T-helper 1 cell treated with Interleukin-12 subunit alpha and Interleukin-12 subunit beta and Interleukin-4 antibody, amounts not matched to agents 30 ng/mL and 1 ng/mL, for 36 hours (primary cell): ENCODE results near the gene FREM2. TPM values are rescaled to one million over a fixed set of nuclear protein-coding genes. Genes with fewer than 3 reads are reported as not detected.

ENCODE experiments used
- intact Hi-C: fragments of 100-400 bp; cut with micrococcal nuclease; formaldehyde crosslinking; loops from one replicate; pipeline ENCODE4 v1.15.1; 2024
- total RNA-seq: library from RNA; stranded (reverse); gene quantifications from 2 replicates; pipeline ENCODE4 v1.2.3, GENCODE V29; 2022

The FREM2 gene
- total RNA-seq, 1 donor from 2014 or later = 0.15 TPM

GRCh38 chr13:38819596-38819995 is 132.7 kb downstream of the FREM2 start:
- intact Hi-C loops = no loop called here

DNA sequence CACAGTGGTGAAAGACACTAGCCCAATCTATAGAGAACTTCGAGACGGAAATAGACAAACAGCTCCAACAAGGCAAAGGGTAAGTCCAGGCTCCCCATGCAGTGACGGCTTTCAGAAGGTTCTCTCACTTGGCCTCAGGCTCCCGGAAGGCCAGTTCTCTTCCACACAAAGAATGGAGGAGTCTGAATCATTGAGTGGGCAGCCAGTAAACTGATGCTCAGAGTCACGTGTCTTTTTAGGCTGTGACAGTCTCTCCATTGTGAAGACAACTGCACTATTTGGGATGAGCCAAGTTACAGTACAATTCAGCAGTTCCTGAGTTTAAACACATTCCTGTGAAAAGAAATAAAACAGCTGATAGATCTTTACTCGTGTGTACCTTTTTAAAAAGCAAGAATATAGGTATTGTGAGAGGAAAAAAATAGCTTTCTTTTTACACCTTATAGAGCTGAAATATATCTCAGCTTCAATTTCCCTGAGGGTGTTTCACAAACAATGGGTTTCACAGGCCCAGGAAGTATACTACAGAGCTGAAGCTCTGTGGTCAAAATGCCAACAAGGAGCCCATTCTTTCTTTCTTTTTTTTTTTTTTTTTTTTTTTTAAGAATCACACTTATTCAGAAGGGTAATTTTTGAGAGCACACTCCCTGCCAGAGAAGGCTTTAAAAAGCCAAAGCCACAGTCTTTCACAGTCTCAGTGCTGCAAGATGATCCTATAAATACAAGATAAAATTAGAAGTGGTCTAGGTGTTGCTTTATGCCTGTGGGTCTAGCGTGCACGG is 135.1 kb downstream of the FREM2 start:
- intact Hi-C loops = no loop called here

DNA sequence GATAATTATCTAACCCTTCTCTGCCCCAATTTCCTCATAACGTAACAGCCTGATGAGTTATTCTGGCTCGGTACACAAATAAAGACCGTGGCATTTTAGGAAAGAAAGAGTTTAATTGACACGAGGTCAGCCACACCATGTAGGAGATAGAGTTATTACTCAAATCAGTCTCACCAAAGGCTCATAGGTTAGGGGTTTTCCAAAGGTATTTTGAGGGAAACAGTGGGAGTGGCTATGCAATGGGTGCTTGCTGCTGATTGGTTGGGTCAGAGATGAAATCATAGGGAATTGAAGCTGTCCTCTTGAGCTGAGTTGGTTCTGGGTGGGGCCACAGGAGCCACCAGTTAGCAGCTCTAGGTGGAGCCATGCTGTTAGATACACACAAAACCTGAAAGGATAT is 137.5 kb downstream of the FREM2 start:
- intact Hi-C loops = no loop called here

DNA sequence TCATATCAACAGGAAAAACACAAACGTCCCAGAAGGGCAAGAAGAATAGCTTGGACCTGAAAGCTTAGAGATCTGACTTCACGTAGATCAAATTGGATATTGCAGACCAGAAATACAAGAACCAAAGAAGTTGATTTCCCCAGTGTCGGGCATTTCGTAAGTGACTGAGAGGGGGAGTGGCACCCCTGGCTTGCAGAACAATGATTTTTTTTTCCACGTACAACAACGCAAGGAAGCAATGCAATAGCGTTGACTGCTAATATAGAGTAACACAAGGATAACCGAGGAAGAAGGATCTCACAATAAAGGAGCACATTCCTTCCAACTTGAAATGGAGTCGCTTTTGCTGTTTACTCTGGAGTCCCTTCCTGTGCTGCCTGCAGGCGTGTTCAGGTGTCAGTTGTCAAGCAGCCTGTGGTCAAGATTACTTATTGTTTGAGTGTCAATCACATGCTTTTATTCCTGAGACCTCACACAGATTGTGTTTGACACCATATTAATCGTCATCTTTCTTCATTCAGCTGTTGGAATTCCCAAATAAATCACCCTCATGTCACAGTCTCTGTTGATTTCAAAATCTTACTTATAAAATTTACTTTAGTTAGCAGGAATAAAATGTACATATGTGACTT is 139.4 kb downstream of the FREM2 start:
- intact Hi-C loops = no loop called here

- intact Hi-C loops = no loop called here
Measured at GRCh38 chr13:38830442-38831045, 143.7 kb downstream of the FREM2 start.

- intact Hi-C loops = no loop called here
Measured at GRCh38 chr13:38844581-38844980, 157.7 kb downstream of the FREM2 start.

- intact Hi-C loops = no loop called here
Measured at GRCh38 chr13:38848360-38848759, 161.5 kb downstream of the FREM2 start.

- intact Hi-C loops = no loop called here
Measured at GRCh38 chr13:38849315-38849714, 162.4 kb downstream of the FREM2 start.

- intact Hi-C loops = no loop called here
Measured at GRCh38 chr13:38850868-38851626, 164.2 kb downstream of the FREM2 start.

GRCh38 chr13:38854226-38854625 is 167.3 kb downstream of the FREM2 start:
- intact Hi-C loops = no loop called here

- intact Hi-C loops = no loop called here
Measured at GRCh38 chr13:38856065-38856464, 169.2 kb downstream of the FREM2 start.

GRCh38 chr13:38862443-38862842 is 175.6 kb downstream of the FREM2 start:
- intact Hi-C loops = no loop called here

DNA sequence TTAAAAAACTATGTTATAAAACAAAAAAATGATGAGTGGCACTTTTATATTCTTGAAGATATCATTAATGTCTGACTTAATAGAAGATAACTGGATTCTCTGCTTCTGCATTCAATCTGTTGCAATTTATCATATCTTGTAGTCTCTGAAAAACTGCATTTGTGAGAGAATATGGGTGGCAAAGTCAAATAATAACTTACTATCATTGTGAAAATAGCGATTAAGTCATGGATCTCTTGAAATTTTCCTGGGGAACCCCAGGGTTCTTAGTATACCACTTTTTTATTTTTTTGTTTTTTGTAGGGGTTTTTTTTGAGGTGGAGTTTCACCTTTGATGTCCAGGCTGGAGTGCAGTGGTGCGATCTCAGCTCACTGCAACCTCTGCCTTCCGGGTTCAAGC is 176.7 kb downstream of the FREM2 start:
- intact Hi-C loops = no loop called here

DNA sequence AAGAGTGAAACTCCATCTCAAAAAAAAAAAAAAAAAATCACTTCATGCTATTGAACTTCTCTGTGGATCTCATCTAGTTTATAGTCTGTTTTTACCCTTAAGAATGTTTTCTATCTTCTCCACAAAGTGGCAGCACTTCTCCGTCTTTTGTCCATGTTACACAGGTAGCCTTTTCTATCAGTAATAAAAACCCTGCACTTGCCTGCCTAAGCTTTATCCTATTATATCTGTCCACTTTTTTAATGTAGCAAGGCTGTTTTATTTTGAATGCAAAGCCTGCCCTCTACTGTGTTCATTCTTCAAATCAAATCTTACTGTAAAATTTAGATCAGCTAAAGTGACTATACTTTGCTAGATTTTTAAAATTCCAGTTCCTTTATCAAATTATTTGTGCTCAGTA is 179.8 kb downstream of the FREM2 start:
- intact Hi-C loops = no loop called here

- intact Hi-C loops = no loop called here
Measured at GRCh38 chr13:38868399-38868798, 181.5 kb downstream of the FREM2 start.

DNA sequence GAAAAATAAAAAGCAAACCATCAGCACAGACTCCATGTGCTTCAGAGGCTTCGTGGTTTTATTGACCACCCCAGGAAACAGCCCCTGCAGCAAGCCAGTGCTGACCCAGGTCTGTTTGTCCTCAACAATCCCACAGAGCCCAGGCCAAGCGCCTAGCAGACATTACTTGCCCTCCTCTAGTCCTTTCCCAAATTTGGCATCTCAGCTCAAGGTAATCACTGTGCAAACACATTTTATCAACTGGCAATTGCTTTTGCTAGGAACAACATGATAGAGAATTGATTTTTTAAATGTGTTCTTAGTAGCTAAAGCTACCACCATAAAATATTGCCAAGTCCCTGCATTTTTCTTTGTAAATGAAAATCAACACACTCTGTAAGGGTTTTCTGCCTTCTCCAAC is 182.0 kb downstream of the FREM2 start:
- intact Hi-C loops = no loop called here

GRCh38 chr13:38871275-38871674 is 184.4 kb downstream of the FREM2 start:
- intact Hi-C loops = no loop called here

DNA sequence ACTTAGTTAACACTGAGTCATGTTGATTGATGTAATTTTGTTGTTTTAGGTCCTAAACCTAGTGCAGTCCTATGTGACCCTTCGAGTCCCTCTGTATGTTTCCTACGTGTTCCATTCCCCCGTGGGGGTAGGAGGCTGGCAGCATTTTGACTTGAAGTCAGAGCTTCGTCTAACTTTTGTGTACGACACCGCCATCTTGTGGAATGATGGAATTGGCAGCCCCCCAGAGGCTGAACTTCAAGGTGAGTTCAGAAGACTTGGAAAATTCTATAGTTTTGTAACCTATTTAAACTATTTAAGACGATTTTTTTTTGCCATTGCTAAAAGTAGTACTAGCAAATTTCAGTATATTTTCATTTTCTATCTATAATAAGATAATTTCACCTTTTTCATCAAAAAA is 185.8 kb downstream of the FREM2 start:
- intact Hi-C loops = no loop called here

DNA sequence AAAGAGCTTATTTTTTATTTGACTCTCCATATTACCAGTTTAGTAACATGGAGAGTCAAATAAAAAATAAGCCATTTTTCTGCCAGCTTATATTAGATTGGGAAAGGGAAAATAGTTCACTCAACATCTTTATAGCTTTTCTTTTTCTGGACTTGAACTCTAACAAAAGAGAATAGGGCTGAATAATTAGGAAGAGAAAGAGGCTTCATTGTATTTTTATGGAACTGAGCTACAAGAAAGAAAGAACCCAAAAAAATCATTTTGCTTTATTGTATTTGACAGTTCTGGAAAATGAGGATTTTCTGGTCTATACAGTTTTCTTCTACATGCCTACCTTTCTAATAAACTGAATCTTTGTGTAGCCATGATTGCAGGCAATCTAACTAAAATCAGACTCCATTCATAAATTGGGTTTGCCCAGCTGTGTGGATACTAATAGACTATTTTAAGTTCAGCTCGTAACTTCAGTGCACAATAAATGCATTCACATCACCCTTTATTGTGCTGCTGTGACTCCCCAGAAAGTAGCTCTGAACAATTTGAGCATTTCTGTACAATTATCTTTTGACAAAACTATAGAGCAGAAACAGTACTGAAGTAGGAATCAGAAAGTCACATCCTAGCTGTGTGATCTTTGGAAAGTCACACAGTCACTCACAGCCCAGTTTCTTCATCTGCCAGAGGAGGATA is 188.5 kb downstream of the FREM2 start:
- intact Hi-C loops = no loop called here

DNA sequence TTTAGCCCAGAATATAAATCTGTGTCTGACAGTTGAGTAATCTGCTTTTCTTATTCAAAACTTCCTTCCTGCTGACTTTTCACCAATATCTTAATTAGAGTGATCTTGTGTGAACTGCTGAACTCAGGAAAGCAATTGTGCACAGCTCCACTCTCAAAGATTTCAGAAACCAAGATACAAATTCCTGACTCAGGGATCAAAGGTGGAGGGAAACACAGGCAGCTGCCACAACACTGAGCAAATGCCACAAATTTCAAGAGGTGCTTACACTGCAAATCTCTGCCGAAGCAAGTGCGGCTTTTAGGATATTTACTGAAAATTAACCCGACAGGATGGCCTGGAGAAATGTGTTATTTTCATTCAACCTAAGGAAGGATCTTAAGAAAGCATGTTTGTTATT is 192.4 kb downstream of the FREM2 start:
- intact Hi-C loops = no loop called here

GRCh38 chr13:38879786-38880185 is 192.9 kb downstream of the FREM2 start:
- intact Hi-C loops = no loop called here
